ENCODE measurements around the gene OXCT1. TPM values are rescaled to one million over a fixed set of nuclear protein-coding genes. Genes with fewer than 3 reads are reported as not detected.
"Not testable (repeated sequence)": the region's sequence is repeated elsewhere in the genome, so short reads cannot be mapped to it uniquely, and the experiment has no call there.

Gene OXCT1
- total RNA-seq, 1 experiment from 2014 or later, result 48.6 TPM

- ChIA-PET POLR2A (interaction anchor here (0.9 kb wide), 2 partner anchors 19 to 182 kb away, joined by 3 read pairs; partner anchors contain the start of gene RIMOC1), CTCF (interaction anchor here (0.6 to 0.9 kb wide), 6 partner anchors 14 to 1640 kb away, joined by 3 to 4 read pairs (median 4); no protein-coding TSS in a partner anchor)
- Mint-ChIP-seq H3K27me3 (ENCODE audit: insufficient read depth, unreplicated experiment) (no peaks in the 10 kb centered on the region), H3K4me1 (ENCODE audit: insufficient read depth, unreplicated experiment) (no peaks in the 10 kb centered on the region), H3K4me3 (ENCODE audit: unreplicated experiment) (no peak overlapping the region), H3K27ac (ENCODE audit: low read depth, unreplicated experiment) (no peak overlapping the region), H3K9me3 (ENCODE audit: unreplicated experiment) (no peaks in the 10 kb centered on the region), H3K36me3 (ENCODE audit: insufficient read depth, unreplicated experiment) (peaks cover 5% of the 10 kb centered on the region)
- no TSS peak for BruUV-seq (replicated peaks)
- TF ChIP-seq, protein P1, sequence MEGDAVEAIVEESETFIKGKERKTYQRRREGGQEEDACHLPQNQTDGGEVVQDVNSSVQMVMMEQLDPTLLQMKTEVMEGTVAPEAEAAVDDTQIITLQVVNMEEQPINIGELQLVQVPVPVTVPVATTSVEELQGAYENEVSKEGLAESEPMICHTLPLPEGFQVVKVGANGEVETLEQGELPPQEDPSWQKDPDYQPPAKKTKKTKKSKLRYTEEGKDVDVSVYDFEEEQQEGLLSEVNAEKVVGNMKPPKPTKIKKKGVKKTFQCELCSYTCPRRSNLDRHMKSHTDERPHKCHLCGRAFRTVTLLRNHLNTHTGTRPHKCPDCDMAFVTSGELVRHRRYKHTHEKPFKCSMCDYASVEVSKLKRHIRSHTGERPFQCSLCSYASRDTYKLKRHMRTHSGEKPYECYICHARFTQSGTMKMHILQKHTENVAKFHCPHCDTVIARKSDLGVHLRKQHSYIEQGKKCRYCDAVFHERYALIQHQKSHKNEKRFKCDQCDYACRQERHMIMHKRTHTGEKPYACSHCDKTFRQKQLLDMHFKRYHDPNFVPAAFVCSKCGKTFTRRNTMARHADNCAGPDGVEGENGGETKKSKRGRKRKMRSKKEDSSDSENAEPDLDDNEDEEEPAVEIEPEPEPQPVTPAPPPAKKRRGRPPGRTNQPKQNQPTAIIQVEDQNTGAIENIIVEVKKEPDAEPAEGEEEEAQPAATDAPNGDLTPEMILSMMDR (IDR thresholded peaks at IDR 0.05; ENCODE audit: unreplicated experiment), result no peak
- intact Hi-C loops (cut with micrococcal nuclease), result no loop called here
- DNase-seq (ENCODE audit: unreplicated experiment), result peak; percentile 5
Observed at GRCh38 chr5:41722359-41722950, 147.8 kb downstream of the OXCT1 start.

GRCh38 chr5:41721516-41721915, 148.7 kb downstream of the OXCT1 start:
- CTCF ChIA-PET, result interaction anchor here (0.7 to 0.9 kb wide), 2 partner anchors 13 to 818 kb away, joined by 3 to 4 read pairs; no protein-coding TSS in a partner anchor
- no peak for DNase-seq (ENCODE audit: unreplicated experiment)
- H3K36me3 Mint-ChIP-seq (ENCODE audit: insufficient read depth, unreplicated experiment), result no peaks in the 10 kb centered on the region
- intact Hi-C loops (cut with micrococcal nuclease), result no loop called here
- H3K4me3 Mint-ChIP-seq (ENCODE audit: unreplicated experiment), result no peak overlapping the region
- no peaks in the 10 kb centered on the region for H3K9me3 Mint-ChIP-seq (ENCODE audit: unreplicated experiment)
- H3K27ac Mint-ChIP-seq (ENCODE audit: low read depth, unreplicated experiment), result no peak overlapping the region
- TF ChIP-seq, protein P1 (IDR thresholded peaks at IDR 0.05; ENCODE audit: unreplicated experiment), result no peak
- no TSS peak for BruUV-seq (replicated peaks)
- H3K27me3 Mint-ChIP-seq (ENCODE audit: insufficient read depth, unreplicated experiment), result no peaks in the 10 kb centered on the region
- no peaks in the 10 kb centered on the region for H3K4me1 Mint-ChIP-seq (ENCODE audit: insufficient read depth, unreplicated experiment)
- POLR2A ChIA-PET, result interaction anchor here (0.6 kb wide), 1 partner anchor 1073 kb away, joined by 3 read pairs; no protein-coding TSS in a partner anchor

DNA sequence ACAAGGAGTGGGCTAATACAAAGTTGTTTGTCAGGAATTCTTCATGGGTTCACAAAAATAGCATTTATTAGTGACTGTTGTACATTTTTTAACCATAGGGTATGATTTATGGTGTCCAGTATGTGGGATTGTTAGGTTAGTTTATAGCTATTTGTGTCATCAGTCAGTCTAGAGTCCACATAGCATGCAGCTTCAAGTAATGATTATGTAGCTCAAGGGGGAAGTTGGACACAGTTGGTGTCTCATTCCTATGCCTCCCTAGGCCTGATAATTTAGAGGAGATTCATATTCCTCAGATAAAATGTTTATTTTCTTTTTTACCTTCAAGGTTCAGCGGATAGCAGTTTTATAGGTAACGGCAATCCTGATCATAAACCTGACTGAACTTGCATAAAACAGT, 153.8 kb downstream of the OXCT1 start:
- TF ChIP-seq, protein P1 (IDR thresholded peaks at IDR 0.05; ENCODE audit: unreplicated experiment), result no peak
- BruUV-seq (replicated peaks), result no TSS peak
- Mint-ChIP-seq H3K4me3 (ENCODE audit: unreplicated experiment) (no peak overlapping the region), H3K27me3 (ENCODE audit: insufficient read depth, unreplicated experiment) (no peaks in the 10 kb centered on the region), H3K9me3 (ENCODE audit: unreplicated experiment) (no peaks in the 10 kb centered on the region), H3K4me1 (ENCODE audit: insufficient read depth, unreplicated experiment) (no peaks in the 10 kb centered on the region), H3K27ac (ENCODE audit: low read depth, unreplicated experiment) (no peak overlapping the region), H3K36me3 (ENCODE audit: insufficient read depth, unreplicated experiment) (no peaks in the 10 kb centered on the region)
- CTCF ChIA-PET, result interaction anchor here (0.6 to 1.2 kb wide), 4 partner anchors 9 to 672 kb away, joined by 3 to 5 read pairs (median 4); no protein-coding TSS in a partner anchor
- POLR2A ChIA-PET, result no interaction called here
- no peak for DNase-seq (ENCODE audit: unreplicated experiment)
- intact Hi-C loops (cut with micrococcal nuclease), result no loop called here

DNA sequence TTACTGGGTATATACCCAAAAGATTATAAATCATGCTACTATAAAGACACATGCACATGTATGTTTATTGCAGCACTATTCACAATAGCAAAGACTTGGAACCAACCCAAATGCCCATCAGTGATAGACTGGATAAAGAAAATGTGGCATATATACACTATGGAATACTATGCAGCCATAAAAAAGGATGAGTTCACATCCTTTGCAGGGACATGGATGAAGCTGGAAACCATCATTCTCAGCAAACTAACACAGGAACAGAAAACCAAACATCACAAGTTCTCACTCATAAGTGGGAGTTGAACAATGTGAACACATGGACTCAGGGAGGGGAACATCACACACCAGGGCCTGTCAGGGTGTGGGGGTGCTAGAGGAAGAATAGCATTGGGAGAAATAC, 155.8 kb downstream of the OXCT1 start:
- H3K4me3 Mint-ChIP-seq (ENCODE audit: unreplicated experiment); H3K4me1 Mint-ChIP-seq (ENCODE audit: insufficient read depth, unreplicated experiment); POLR2A ChIA-PET; DNase-seq (ENCODE audit: unreplicated experiment); H3K9me3 Mint-ChIP-seq (ENCODE audit: unreplicated experiment); H3K36me3 Mint-ChIP-seq (ENCODE audit: insufficient read depth, unreplicated experiment); CTCF ChIA-PET; BruUV-seq (replicated peaks); H3K27me3 Mint-ChIP-seq (ENCODE audit: insufficient read depth, unreplicated experiment); H3K27ac Mint-ChIP-seq (ENCODE audit: low read depth, unreplicated experiment); intact Hi-C loops (cut with micrococcal nuclease): not testable (repeated sequence)
